GM21390 (cell line): ENCODE results near the gene GGTA1.

Source experiments
- ATAC-seq: cut with Tn5 transposase; IDR thresholded peaks from one replicate; pipeline ENCODE4 v1.9.1; 2021; ENCODE audit not compliant: unreplicated experiment

GGTA1 gene

GRCh38 chr9:121411993-121412392 lies 87.7 kb downstream of the GGTA1 start:
- no peak for ATAC-seq

- no peak for ATAC-seq
These were observed 93.7 kb downstream of the GGTA1 start for GRCh38 chr9:121405899-121406298.
